Smooth muscle cell (in vitro differentiated cells): ENCODE data around the gene SBF2. TPM values are rescaled to one million over a fixed set of nuclear protein-coding genes. Genes with fewer than 3 reads are reported as not detected.
A peak's percentile ranks its signal among the peaks of the same experiment; 100 is the strongest.

Experiments used
- DNase-seq: peaks from one replicate; lab custom pipeline; 2025; ENCODE audit not compliant: unreplicated experiment; lab: John Stamatoyannopoulos, UW
- H2AFZ ChIP-seq: fragments of 200-600 bp; sonication (generic); 2 replicates; pipeline ENCODE4 v1.6.0; 2016; ENCODE audit warnings: antibody characterized with exemption, low read depth, mild to moderate bottlenecking
- H3F3A ChIP-seq: fragments of 200-600 bp; sonication (generic); 2 replicates; pipeline ENCODE4 v1.6.0; 2017; ENCODE audit warnings: antibody characterized with exemption, low read depth
- H3K27ac ChIP-seq: fragments of 200-600 bp; sonication (generic); 2 replicates; pipeline ENCODE4 v1.5.1; 2016; ENCODE audit warnings: low read depth, mild to moderate bottlenecking
- H3K27me3 ChIP-seq: fragments of 200-600 bp; sonication (generic); 2 replicates; pipeline ENCODE4 v1.6.1; 2016; ENCODE audit warnings: low read depth, mild to moderate bottlenecking
- H3K36me3 ChIP-seq: fragments of 200-600 bp; sonication (generic); 2 replicates; pipeline ENCODE4 v1.5.1; 2016; ENCODE audit warnings: low read depth
- H3K4me1 ChIP-seq: fragments of 200-600 bp; sonication (generic); 2 replicates; pipeline ENCODE4 v1.5.1; 2016; ENCODE audit warnings: low read depth
- H3K4me2 ChIP-seq: fragments of 200-600 bp; sonication (generic); 2 replicates; pipeline ENCODE4 v1.6.0; 2016; ENCODE audit warnings: mild to moderate bottlenecking
- H3K4me3 ChIP-seq: fragments of 200-600 bp; sonication (generic); 2 replicates; pipeline ENCODE4 v1.5.1; 2016; ENCODE audit warnings: mild to moderate bottlenecking
- H3K79me2 ChIP-seq: fragments of 200-600 bp; sonication (generic); 2 replicates; pipeline ENCODE4 v1.6.0; 2016; ENCODE audit warnings: low read depth, mild to moderate bottlenecking
- H3K9ac ChIP-seq: fragments of 200-600 bp; sonication (generic); 2 replicates; pipeline ENCODE4 v1.6.0; 2016; ENCODE audit warnings: low read depth
- H3K9me3 ChIP-seq: fragments of 200-600 bp; sonication (generic); replicated peaks from 2 replicates; pipeline ENCODE4 v1.5.1; 2016; ENCODE audit warnings: low read depth
- H4K20me1 ChIP-seq: fragments of 200-600 bp; sonication (generic); 2 replicates; pipeline ENCODE4 v1.6.0; 2016; ENCODE audit warnings: low read depth
- CTCF ChIP-seq: fragments of 200-600 bp; sonication (generic); IDR thresholded peaks from 2 replicates; pipeline ENCODE4 v1.5.1; 2017; ENCODE audit warnings: borderline replicate concordance, mild to moderate bottlenecking, antibody characterized with exemption; ENCODE audit not compliant: insufficient read depth, poor library complexity, severe bottlenecking
- WGBS: methylation state at CpG from one replicate; pipeline ENCODE4 v1.1.7; 2016; ENCODE audit warnings: low lambda C conversion rate; 5-methylcytosine and 5-hydroxymethylcytosine counted together
- polyA plus RNA-seq: library from polyadenylated mRNA; unstranded; fragments of >200 nt; fragmentation: Nextera tagmentation; extraction: Ambion mirVana; gene quantifications from 2 replicates; pipeline ENCODE4 v1.2.1, GENCODE V29; 2016
- total RNA-seq: library from RNA; depleted of rRNA; stranded (reverse); fragments of >200 nt; gene quantifications from 2 replicates; pipeline ENCODE4 v1.2.3, GENCODE V29; 2014

Gene SBF2
- total and polyA plus RNA-seq, 2 experiments from 2014 or later, result 19.0 to 80.7 TPM

GRCh38 chr11:9977554-9977953, 316.5 kb downstream of the SBF2 start:
- no peak overlapping the region for H3K4me2 ChIP-seq
- no peak overlapping the region for H3K4me3 ChIP-seq

DNA sequence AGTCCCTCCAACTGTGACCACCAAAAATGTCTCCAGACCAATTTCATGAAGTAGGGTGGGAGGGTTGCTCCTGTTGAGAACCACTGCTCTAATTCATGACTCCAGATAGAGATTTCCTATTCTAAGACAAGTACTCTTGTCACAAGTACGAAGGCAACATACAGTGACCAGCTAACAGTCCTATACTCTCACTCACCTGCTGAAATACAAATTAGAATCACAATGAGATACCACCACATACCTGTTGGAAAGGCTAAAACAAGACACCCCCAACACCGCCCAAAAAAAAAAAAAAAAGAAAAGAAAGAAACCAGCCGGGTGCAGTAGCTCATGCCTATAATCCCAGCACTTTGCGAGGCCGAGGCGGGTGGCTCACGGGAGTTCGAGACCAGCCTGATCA, 319.6 kb downstream of the SBF2 start:
- Histone ChIP-seq H3K4me2 (no peak overlapping the region), H3F3A (no peaks in the 10 kb centered on the region), H4K20me1 (no peaks in the 10 kb centered on the region), H3K4me3 (no peak overlapping the region), H3K27ac (no peak overlapping the region), H3K4me1 (no peaks in the 10 kb centered on the region), H3K36me3 (no peaks in the 10 kb centered on the region), H3K27me3 (no peaks in the 10 kb centered on the region), H3K9ac (no peak overlapping the region), H3K79me2 (no peaks in the 10 kb centered on the region), H2AFZ (no peak overlapping the region), H3K9me3 (no peaks in the 10 kb centered on the region)
- no peak for DNase-seq
- no peak for TF ChIP-seq CTCF
- 88% methylated on average over 8 of the region's 8 CpGs for WGBS

More at GRCh38 chr11:9977554-9977953, 316.5 kb downstream of the SBF2 start:
- H3K27ac ChIP-seq, result no peak overlapping the region
- 92% methylated on average over 1 of the region's 1 CpG for WGBS
- H3K9me3 ChIP-seq, result no peaks in the 10 kb centered on the region
- H3K27me3 ChIP-seq, result no peaks in the 10 kb centered on the region
- H4K20me1 ChIP-seq, result no peaks in the 10 kb centered on the region
- TF ChIP-seq CTCF, result no peak
- no peak overlapping the region for H3K9ac ChIP-seq
- no peak overlapping the region for H2AFZ ChIP-seq
- H3K4me1 ChIP-seq, result no peaks in the 10 kb centered on the region
- DNase-seq, result no peak
- no peaks in the 10 kb centered on the region for H3F3A ChIP-seq
- no peaks in the 10 kb centered on the region for H3K79me2 ChIP-seq
- no peaks in the 10 kb centered on the region for H3K36me3 ChIP-seq

- Histone ChIP-seq H3K27me3 (no peaks in the 10 kb centered on the region), H3K4me3 (no peak overlapping the region), H3K4me2 (no peak overlapping the region), H4K20me1 (no peaks in the 10 kb centered on the region), H3K4me1 (no peaks in the 10 kb centered on the region), H2AFZ (no peak overlapping the region), H3K27ac (no peak overlapping the region), H3F3A (no peaks in the 10 kb centered on the region), H3K36me3 (no peaks in the 10 kb centered on the region), H3K79me2 (no peaks in the 10 kb centered on the region), H3K9me3 (no peaks in the 10 kb centered on the region), H3K9ac (no peak overlapping the region)
- no peak for TF ChIP-seq CTCF
- DNase-seq, result no peak
- WGBS, result 80% methylated on average over 3 of the region's 3 CpGs
Measured at GRCh38 chr11:9973921-9974320, 320.1 kb downstream of the SBF2 start.

DNA sequence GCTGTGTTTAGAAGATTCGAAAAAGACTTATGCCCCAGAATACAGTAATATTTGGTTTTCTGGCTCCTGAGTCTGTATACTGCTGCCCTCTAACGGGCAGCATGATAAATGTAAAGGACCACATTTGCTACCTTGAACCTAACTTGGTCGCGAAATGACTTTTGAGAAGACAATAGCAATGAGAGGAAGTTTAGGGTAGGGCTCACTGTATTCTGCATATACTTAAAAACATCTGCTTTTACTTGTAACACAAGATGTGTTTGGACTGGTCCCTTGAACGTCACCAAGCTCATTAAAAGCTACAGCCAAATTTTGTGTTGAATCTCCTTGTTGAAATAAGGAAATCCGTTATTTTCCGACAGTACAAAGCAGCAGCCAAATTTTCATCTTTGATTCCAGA, 321.0 kb downstream of the SBF2 start:
- H3K4me1 ChIP-seq, result no peaks in the 10 kb centered on the region
- H3K27ac ChIP-seq, result no peak overlapping the region
- no peaks in the 10 kb centered on the region for H4K20me1 ChIP-seq
- no peak overlapping the region for H3K9ac ChIP-seq
- H3K9me3 ChIP-seq, result no peaks in the 10 kb centered on the region
- TF ChIP-seq CTCF, result peak; percentile 72
- H3K36me3 ChIP-seq, result no peaks in the 10 kb centered on the region
- H3K4me2 ChIP-seq, result no peak overlapping the region
- no peaks in the 10 kb centered on the region for H3F3A ChIP-seq
- no peaks in the 10 kb centered on the region for H3K79me2 ChIP-seq
- no peak overlapping the region for H2AFZ ChIP-seq
- no peak overlapping the region for H3K4me3 ChIP-seq
- no peak for DNase-seq
- WGBS, result 47% methylated on average over 7 of the region's 7 CpGs
- H3K27me3 ChIP-seq, result no peaks in the 10 kb centered on the region
